Prostate gland (tissue), 2 donors: Measurements from ENCODE around the gene ZNF124.

Experiments
- CTCF ChIP-seq, 4 experiments: fragments of 200-600 bp in 2 of 4; fragments of 450-650 bp in 2 of 4; sonication (generic) in 2 of 4; IDR thresholded peaks; 1 replicate in 3 of 4; 2 replicates in 1 of 4; pipeline ENCODE4 v1.5.1; 2016 to 2019; ENCODE audit warnings: antibody characterized with exemption in 4 of 4, mild to moderate bottlenecking in 2 of 4, moderate library complexity in 2 of 4
- POLR2A ChIP-seq: fragments of 450-650 bp; IDR thresholded peaks from one replicate; pipeline ENCODE4 v1.6.1; 2016; ENCODE audit warnings: antibody characterized with exemption, mild to moderate bottlenecking
- POLR2AphosphoS5 ChIP-seq: sonication (generic); formaldehyde crosslinking; IDR thresholded peaks from one replicate; pipeline ENCODE4 v1.6.1; 2017; ENCODE audit warnings: antibody characterized with exemption

GRCh38 chr1:247177755-247178154 lies 5.9 kb upstream of the ZNF124 start:
- TF ChIP-seq CTCF (IDR thresholded peaks at IDR 0.05) (no peak), POLR2A (no peak), POLR2AphosphoS5 (no peak)
